Keratinocyte (primary cell): ENCODE measurements around the gene BNC2. TPM values are rescaled to one million over a fixed set of nuclear protein-coding genes. Genes with fewer than 3 reads are reported as not detected.

Source experiments
- DNase-seq: peaks from one replicate; pipeline ENCODE4 v3.0.0-alpha.2; 2011; ENCODE audit warnings: low read depth, missing footprints, low spot score
- FAIRE-seq: peaks from 2 replicates; lab custom pipeline; 2011; peaks lifted over from hg19 to GRCh38; lab: Jason Lieb, UNC
- H2AFZ ChIP-seq: 2 replicates; pipeline ENCODE4 v1.6.0; 2012; ENCODE audit warnings: low read length, control low read depth, inconsistent platforms; ENCODE audit not compliant: control insufficient read depth
- H3K27ac ChIP-seq: 2 replicates; pipeline ENCODE4 v1.5.1; 2011; ENCODE audit warnings: low read length; ENCODE audit not compliant: control insufficient read depth, insufficient read depth
- H3K27me3 ChIP-seq: 3 replicates; pipeline ENCODE4 v1.6.0; 2011; ENCODE audit warnings: low read length; ENCODE audit not compliant: control insufficient read depth, insufficient read depth; ENCODE audit errors: extremely low read depth
- H3K36me3 ChIP-seq, 2 experiments: 2 replicates in 1 of 2; 3 replicates in 1 of 2; pipeline ENCODE4 v1.5.1; 2011; ENCODE audit warnings: low read length in 2 of 2, mild to moderate bottlenecking in 1 of 2; ENCODE audit not compliant: control insufficient read depth in 2 of 2, insufficient read depth in 2 of 2; ENCODE audit errors: extremely low read depth in 1 of 2
- H3K4me1 ChIP-seq: 3 replicates; pipeline ENCODE4 v1.5.1; 2011; ENCODE audit warnings: low read length; ENCODE audit not compliant: control insufficient read depth, insufficient read depth; ENCODE audit errors: extremely low read depth
- H3K4me2 ChIP-seq: 3 replicates; pipeline ENCODE4 v1.6.0; 2011; ENCODE audit warnings: low read depth, low read length; ENCODE audit not compliant: control insufficient read depth, insufficient read depth; ENCODE audit errors: extremely low read depth
- H3K4me3 ChIP-seq, 3 experiments: fragments of 200-600 bp in 1 of 3; sonication (generic) in 1 of 3; 2 replicates in 2 of 3; 3 replicates in 1 of 3; pipeline ENCODE4 v1.5.1; 2011 to 2016; ENCODE audit warnings: low read length in 3 of 3, mild to moderate bottlenecking in 3 of 3, control low read depth in 2 of 3, inconsistent platforms in 1 of 3, low read depth in 1 of 3, mixed read lengths in 1 of 3, mixed run types in 1 of 3, moderate library complexity in 1 of 3; ENCODE audit not compliant: control insufficient read depth in 2 of 3, insufficient read depth in 2 of 3; ENCODE audit errors: extremely low read depth in 1 of 3
- H3K79me2 ChIP-seq: 2 replicates; pipeline ENCODE4 v1.6.0; 2012; ENCODE audit warnings: low read length; ENCODE audit not compliant: control insufficient read depth, insufficient read depth
- H3K9ac ChIP-seq: 3 replicates; pipeline ENCODE4 v1.6.0; 2011; ENCODE audit warnings: low read length; ENCODE audit not compliant: control insufficient read depth, insufficient read depth; ENCODE audit errors: extremely low read depth
- H3K9me1 ChIP-seq: 3 replicates; pipeline ENCODE4 v1.6.0; 2011; ENCODE audit warnings: low read length; ENCODE audit not compliant: control insufficient read depth, insufficient read depth; ENCODE audit errors: extremely low read depth
- H3K9me3 ChIP-seq: 2 replicates; pipeline ENCODE4 v1.5.1; 2012; ENCODE audit warnings: low read depth, low read length; ENCODE audit not compliant: control insufficient read depth
- H4K20me1 ChIP-seq: 3 replicates; pipeline ENCODE4 v1.6.0; 2011; ENCODE audit warnings: low read length; ENCODE audit not compliant: control insufficient read depth, insufficient read depth; ENCODE audit errors: extremely low read depth
- EZH2 ChIP-seq: IDR thresholded peaks from one replicate; pipeline ENCODE4 v1.6.1; 2012; ENCODE audit warnings: inconsistent platforms, mild to moderate bottlenecking, low read length, moderate library complexity
- dilution Hi-C: fragments of 300-500 bp; cut with MboI; formaldehyde crosslinking; loops from one replicate; pipeline ENCODE4 v1.7.0; 2020; ENCODE audit warnings: low sequenced_read_pairs; ENCODE audit not compliant: extremely low pct_ligation_motif_present
- polyA plus RNA-seq, 5 experiments: library from polyadenylated mRNA; depleted of rRNA in 3 of 5; stranded (reverse) in 3 of 5; stranded (forward) in 1 of 5; unstranded in 1 of 5; fragments of >200 nt; gene quantifications; 1 replicate in 1 of 5; 2 replicates in 3 of 5; 3 replicates in 1 of 5; pipeline versions ENCODE4 v1.2.1 to v1.2.3, GENCODE V29; 2011 to 2012; ENCODE audit warnings: missing spikeins in 2 of 5, low read depth in 1 of 5, low replicate concordance in 1 of 5
- TF ChIP-seq, protein P1 (sequence below), 3 experiments: IDR thresholded peaks in 1 of 3; conservative IDR thresholded peaks in 1 of 3; optimal IDR thresholded peaks in 1 of 3; 2 replicates in 2 of 3; 3 replicates in 1 of 3; pipeline versions ENCODE3 to v1.5.1; 2011; ENCODE audit warnings: low read length in 3 of 3, mild to moderate bottlenecking in 3 of 3, moderate library complexity in 2 of 3, control low read depth in 1 of 3, inconsistent platforms in 1 of 3; ENCODE audit not compliant: insufficient read depth in 2 of 3; ENCODE audit errors: extremely low read depth in 1 of 3

Gene BNC2
- polyA plus RNA-seq, 1 donor (not counting 4 experiments of a cell fraction or from before 2014, with no cell fraction given), result 1.1 TPM

GRCh38 chr9:16796304-16796825, 74.1 kb downstream of the BNC2 start:
- dilution Hi-C loops, result no loop called here
- Histone ChIP-seq H3K4me3 (no peak overlapping the region), H2AFZ (no peak overlapping the region), H3K4me1 (no peaks in the 10 kb centered on the region), H3K4me2 (no peak overlapping the region), H3K27me3 (no peaks in the 10 kb centered on the region), H3K9ac (no peak overlapping the region), H3K9me3 (no peaks in the 10 kb centered on the region), H3K27ac (no peak overlapping the region), H4K20me1 (no peaks in the 10 kb centered on the region), H3K36me3 (no peaks in the 10 kb centered on the region), H3K9me1 (no peaks in the 10 kb centered on the region), H3K79me2 (no peaks in the 10 kb centered on the region)
- no peak for TF ChIP-seq EZH2
- TF ChIP-seq, protein P1, sequence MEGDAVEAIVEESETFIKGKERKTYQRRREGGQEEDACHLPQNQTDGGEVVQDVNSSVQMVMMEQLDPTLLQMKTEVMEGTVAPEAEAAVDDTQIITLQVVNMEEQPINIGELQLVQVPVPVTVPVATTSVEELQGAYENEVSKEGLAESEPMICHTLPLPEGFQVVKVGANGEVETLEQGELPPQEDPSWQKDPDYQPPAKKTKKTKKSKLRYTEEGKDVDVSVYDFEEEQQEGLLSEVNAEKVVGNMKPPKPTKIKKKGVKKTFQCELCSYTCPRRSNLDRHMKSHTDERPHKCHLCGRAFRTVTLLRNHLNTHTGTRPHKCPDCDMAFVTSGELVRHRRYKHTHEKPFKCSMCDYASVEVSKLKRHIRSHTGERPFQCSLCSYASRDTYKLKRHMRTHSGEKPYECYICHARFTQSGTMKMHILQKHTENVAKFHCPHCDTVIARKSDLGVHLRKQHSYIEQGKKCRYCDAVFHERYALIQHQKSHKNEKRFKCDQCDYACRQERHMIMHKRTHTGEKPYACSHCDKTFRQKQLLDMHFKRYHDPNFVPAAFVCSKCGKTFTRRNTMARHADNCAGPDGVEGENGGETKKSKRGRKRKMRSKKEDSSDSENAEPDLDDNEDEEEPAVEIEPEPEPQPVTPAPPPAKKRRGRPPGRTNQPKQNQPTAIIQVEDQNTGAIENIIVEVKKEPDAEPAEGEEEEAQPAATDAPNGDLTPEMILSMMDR (optimal IDR thresholded peaks at IDR 0.05 in 1 of 3, IDR thresholded peaks at IDR 0.05 in 1 of 3, conservative IDR thresholded peaks at IDR 0.05 in 1 of 3; ENCODE audit: extremely low read depth in 1 of 3, insufficient read depth in 2 of 3, low read length in 3 of 3), result no peak
- FAIRE-seq, result no peak
- DNase-seq, result no peak

GRCh38 chr9:16794871-16795639, 75.4 kb downstream of the BNC2 start:
- H2AFZ ChIP-seq, result no peak overlapping the region
- no peaks in the 10 kb centered on the region for H3K36me3 ChIP-seq
- H3K4me3 ChIP-seq, result no peak overlapping the region
- DNase-seq, result no peak
- H3K27ac ChIP-seq, result no peak overlapping the region
- H3K79me2 ChIP-seq, result no peaks in the 10 kb centered on the region
- H3K9ac ChIP-seq, result no peak overlapping the region
- dilution Hi-C loops, result no loop called here
- no peaks in the 10 kb centered on the region for H3K27me3 ChIP-seq
- H3K4me1 ChIP-seq, result no peaks in the 10 kb centered on the region
- FAIRE-seq, result no peak
- H3K4me2 ChIP-seq, result no peak overlapping the region
- TF ChIP-seq EZH2, result no peak
- TF ChIP-seq, protein P1 (optimal IDR thresholded peaks at IDR 0.05 in 1 of 3, IDR thresholded peaks at IDR 0.05 in 1 of 3, conservative IDR thresholded peaks at IDR 0.05 in 1 of 3; ENCODE audit: extremely low read depth in 1 of 3, insufficient read depth in 2 of 3, low read length in 3 of 3), result no peak
- no peaks in the 10 kb centered on the region for H4K20me1 ChIP-seq
- no peaks in the 10 kb centered on the region for H3K9me1 ChIP-seq
- no peaks in the 10 kb centered on the region for H3K9me3 ChIP-seq
